Measurements from ENCODE around the gene EPB41L3.

DNA sequence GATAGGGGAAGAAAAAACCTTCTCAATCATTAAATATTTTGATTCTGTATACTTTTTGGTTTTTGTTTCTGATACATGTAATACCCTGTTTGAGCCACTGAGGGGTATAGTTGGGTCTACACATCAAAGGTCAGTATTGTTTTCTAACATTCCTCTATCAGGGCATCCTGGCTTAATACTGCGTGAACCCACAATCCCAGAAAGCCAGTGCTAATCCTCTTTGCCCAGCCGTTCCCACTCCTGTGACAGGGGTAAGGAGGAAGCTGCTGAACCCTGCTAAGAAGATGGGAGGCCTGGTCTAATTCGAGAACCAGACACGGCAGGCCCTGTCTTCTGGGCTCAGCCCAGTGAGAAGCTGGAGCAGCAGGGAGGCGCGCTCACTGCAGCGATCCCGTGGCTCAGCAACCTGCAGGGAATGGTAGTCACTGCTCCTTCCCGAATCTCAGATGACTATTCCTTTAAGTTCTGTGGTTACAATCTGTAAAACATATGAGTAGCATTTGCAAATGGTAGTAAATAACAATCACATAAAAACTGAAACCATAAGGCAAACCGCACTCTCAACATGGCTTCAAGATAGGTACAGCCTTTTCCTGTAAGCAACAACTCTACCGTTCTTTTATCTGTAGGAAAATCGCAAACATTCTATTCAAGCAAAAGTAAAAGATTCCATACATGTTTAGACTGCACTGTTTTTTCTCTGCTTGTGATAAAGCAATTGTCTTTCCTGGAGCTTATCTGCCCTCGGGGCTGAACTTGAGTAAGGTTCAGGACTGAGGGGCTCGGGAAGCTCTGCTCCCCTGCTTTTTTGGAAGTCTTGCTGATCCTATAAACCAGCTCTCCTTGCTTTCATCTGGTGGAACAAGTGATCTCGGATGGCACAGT, 87.0 kb downstream of the EPB41L3 start:
- TF ChIP-seq, protein P1, sequence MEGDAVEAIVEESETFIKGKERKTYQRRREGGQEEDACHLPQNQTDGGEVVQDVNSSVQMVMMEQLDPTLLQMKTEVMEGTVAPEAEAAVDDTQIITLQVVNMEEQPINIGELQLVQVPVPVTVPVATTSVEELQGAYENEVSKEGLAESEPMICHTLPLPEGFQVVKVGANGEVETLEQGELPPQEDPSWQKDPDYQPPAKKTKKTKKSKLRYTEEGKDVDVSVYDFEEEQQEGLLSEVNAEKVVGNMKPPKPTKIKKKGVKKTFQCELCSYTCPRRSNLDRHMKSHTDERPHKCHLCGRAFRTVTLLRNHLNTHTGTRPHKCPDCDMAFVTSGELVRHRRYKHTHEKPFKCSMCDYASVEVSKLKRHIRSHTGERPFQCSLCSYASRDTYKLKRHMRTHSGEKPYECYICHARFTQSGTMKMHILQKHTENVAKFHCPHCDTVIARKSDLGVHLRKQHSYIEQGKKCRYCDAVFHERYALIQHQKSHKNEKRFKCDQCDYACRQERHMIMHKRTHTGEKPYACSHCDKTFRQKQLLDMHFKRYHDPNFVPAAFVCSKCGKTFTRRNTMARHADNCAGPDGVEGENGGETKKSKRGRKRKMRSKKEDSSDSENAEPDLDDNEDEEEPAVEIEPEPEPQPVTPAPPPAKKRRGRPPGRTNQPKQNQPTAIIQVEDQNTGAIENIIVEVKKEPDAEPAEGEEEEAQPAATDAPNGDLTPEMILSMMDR (IDR thresholded peaks at IDR 0.05), result peak; percentile 44 to 77 (median 61)
- no peak for TF ChIP-seq POLR2A (IDR thresholded peaks at IDR 0.05)
